HTR-8/SVneo (cell line): ENCODE results near the gene RRAGC.
"Not testable (repeated sequence)": the region's sequence is repeated elsewhere in the genome, so short reads cannot be mapped to it uniquely, and the experiment has no call there.

Experiments used
- DNase-seq: peaks from one replicate; pipeline ENCODE4 v3.0.0; 2011; ENCODE audit warnings: low spot score, mixed read lengths; ENCODE audit not compliant: insufficient read length
- FAIRE-seq: peaks from 2 replicates; lab custom pipeline; 2011; peaks lifted over from hg19 to GRCh38; lab: Jason Lieb, UNC

Gene RRAGC

GRCh38 chr1:38860454-38860795, 853 bp upstream of the RRAGC start:
- DNase-seq (no peak), FAIRE-seq (no peak)

- DNase-seq (peak; percentile 41), FAIRE-seq (no peak)
Observed at GRCh38 chr1:38858833-38859560, 575 bp downstream of the RRAGC start.

DNA sequence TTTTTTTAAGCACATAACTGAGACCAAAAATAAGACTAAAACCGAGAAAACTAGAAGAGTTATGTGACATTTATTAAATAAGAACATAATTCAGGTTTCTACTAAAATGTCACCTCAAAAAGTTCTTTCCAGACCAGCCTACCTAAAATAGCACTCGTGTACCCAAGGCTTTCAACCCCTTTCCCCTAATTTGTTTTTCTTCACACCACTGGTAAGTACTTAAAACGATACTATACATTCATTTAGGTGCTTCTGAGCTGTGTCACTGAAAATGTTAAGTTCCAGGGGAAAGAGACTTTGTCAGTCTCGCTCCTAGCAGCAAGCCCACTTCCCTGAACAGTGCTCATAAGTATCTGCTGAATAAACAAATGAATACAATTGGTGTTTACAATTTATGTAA, 6.8 kb downstream of the RRAGC start:
- DNase-seq (no peak), FAIRE-seq (no peak)

DNA sequence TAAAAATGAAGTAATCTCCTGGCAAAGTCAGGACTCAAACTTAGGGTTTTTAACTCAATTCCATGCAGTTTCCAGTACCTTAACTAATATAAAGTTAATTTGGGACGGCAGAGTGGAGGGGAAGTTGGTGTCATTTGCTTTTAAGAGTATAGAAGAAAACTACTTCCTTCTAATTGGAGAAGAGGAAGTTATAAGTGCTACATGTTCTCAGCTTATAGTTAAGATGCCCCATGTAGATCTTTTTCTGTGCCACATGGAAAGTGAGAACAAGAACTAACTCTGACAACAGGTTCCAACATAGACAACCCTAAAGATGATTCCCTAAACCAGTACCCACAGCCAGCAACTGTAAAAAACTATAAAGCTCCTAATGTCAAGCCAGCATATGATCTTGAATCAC, 11.5 kb downstream of the RRAGC start:
- no peak for DNase-seq
- no peak for FAIRE-seq

GRCh38 chr1:38846210-38846609, 13.4 kb downstream of the RRAGC start:
- no peak for FAIRE-seq
- no peak for DNase-seq

DNA sequence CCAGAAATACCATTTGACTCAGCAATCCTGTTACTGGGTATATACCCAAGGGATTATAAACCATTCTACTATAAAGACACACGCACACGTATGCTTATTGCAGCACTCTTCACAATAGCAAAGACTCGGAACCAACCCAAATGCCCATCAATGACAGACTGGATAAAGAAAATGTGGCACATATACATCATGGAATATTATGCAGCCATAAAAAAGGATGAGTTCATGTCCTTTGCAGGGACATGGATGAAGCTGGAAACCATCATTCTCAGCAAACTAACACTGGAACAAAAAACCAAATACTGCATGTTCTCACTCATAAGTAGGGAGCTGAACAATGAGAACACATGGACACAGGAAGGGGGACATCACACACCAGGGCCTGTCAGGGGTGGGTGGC, 14.5 kb downstream of the RRAGC start:
- DNase-seq, FAIRE-seq: not testable (repeated sequence)

DNA sequence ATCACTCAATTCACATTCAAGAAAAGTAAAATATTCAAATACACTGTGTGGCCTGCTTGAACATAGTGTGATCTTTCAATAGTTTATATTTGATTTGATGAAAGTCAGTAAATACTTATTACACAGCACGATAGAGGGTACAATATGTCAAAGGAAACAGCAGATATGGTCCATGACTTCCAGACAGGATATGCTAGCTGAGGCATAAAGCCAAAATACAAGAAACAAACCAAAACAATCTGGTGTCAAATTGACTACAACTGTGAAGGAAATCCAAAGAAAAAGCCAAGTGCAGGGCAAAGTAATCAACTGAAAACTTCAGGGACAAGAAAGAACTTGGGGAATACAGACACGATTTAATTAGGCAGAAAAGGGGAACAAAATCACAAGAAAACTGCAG, 19.3 kb downstream of the RRAGC start:
- no peak for FAIRE-seq

GRCh38 chr1:38839363-38839762, 20.2 kb downstream of the RRAGC start:
- no peak for DNase-seq
- no peak for FAIRE-seq

More for the DNA sequence above, 19.3 kb downstream of the RRAGC start:
- no peak for DNase-seq

GRCh38 chr1:38836316-38836715, 23.3 kb downstream of the RRAGC start:
- not testable (repeated sequence) for DNase-seq, FAIRE-seq

DNA sequence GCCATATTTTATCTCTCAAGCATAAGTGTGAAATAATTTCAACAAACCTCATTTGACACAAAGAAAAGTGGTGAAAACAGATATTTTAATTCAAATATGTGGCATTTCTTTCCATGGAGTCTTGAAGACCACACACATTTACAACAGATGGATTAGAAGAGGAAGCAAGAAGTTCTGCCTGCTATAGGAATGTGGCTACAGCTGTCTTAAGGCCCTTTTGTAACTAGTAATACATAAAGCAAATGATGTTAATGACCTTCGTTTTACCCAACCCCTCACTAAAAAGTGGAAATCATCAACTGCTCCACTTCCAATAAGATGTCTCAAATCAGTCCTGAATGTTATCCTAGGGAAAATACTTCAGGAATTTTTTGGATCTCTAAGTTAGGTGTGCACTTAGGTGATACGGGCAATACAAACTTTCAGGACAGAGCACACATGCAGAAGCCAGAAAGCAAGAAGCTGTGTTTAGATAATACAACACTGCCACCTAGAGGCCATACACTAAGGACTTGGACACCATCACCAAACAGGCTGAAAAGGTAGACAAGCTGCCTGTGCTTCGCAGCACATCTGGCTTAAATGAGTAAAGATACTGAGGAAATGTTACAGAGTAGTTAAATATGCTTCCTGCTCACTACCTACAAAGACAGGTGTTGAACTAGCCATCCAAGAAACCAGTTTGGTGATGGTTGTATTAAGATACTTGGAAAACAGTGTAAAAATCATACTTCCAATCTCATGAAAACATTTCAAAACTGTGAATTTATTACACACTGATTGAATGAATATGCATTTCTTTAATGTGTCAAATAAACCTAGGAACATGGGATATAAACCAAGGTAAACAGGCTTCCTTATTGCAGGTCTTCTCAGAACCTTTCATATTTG, 24.4 kb downstream of the RRAGC start:
- FAIRE-seq (peak; percentile 55), DNase-seq (peak; percentile 62)

DNA sequence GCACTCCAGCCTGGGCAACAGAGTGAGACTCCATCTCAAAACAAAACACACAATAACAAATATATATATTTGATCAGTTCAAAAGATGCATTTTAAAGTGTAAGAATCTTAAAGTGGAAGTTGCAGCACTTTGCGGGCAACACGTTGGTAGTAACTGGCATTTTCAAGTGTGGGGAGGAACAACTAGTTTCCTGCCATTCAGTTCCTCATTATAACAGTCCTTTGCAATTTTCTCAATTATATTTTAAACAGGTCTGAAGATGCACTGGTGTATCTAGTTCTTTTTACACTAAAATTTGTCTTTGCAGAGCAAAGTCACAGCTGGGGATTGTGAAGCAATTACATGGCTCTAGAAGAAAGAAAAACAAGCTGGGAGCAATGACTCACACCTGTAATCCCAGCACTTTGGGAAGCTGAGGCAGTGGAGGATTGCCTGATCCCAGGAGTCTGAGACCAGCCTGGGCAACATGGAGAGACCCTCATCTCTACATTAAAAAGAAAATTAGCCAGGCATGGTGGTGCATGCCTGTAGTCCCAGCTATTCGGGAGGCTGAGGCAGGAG, 25.3 kb downstream of the RRAGC start:
- FAIRE-seq (no peak), DNase-seq (no peak)

DNA sequence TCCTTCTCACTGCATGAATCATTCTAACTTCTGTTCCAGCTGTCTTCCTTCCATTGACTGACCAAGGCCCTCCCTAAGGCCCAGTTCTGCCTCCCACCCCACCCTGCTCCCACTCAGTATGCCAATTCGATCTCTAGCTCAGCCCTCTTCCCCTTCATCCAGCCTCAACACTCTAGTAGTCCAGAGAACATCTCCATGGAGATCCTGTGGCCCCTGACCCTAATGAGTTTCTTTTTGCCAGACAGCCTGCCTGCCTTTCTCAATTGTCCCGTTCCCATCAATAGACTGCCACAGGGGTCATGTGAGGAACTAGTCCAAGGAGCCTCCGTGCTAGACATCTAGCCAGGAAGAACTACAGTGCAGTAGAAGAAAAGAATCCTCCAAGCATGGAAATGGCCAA, 26.4 kb downstream of the RRAGC start:
- DNase-seq, result no peak
- no peak for FAIRE-seq

DNA sequence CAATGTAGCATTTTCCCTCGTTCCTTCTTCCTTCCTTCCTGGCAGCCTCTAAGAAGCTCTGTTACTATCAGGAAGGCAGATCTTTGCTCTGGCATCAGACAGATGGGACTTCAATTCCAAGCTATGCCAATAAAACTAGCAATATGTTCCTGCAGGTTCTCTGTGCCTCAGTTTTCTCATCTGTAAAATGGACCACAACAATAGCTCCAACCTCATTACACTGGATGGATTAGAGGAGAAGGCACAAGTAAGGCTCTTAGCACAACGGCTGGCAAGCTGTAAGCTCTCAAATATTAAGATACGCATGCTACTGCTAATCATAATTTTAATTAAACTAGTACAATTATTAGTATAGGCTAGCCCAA, 27.2 kb downstream of the RRAGC start:
- FAIRE-seq (no peak), DNase-seq (no peak)

DNA sequence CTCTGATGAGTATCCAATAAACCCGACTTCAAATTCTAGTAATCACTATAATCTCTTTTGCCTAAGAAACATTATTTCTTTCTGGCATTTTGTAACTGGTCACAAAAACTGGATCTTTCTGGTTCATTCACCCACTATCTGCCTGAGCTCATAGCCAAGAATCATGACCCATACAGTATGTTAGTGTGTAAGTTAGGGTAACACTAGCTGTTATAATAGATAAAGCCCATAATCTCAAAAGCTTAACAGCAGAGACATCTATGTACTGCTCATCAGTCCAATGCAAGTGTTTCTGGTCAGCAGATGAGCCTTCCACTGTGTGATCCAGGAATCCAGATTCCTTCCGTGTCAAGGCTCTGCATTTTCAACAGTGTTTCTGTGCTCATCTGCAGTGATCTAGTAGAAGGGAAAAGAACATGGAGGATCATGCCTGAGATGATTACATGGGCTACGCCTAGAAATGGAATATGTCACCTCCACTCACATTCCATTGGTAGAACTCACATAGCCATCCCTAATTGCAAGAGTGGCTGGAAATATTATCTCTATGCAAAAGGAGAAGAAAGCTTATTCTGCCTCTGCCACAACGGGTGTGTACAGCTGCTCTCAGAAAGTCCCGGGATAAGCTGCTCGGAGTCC, 27.7 kb downstream of the RRAGC start:
- no peak for DNase-seq
- no peak for FAIRE-seq

GRCh38 chr1:38829368-38829767, 30.2 kb downstream of the RRAGC start:
- FAIRE-seq (no peak), DNase-seq (no peak)

DNA sequence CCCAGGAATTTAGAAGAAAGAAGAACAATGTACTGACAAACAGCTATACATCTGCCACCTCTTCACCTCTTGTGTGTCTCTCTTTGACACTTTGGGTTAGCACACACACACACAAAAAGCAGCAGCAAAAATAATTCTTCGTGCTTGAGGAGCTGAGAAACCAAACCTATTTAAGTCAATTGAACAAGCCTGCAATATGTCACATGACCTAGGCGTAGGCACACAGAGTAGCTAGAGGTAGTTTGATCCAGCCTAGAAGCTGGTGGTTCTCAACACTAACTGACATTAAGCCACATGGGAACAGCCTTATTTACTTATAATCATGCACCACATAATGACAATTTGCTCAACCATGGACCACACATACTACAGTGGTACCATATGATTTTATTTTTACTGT, 32.3 kb downstream of the RRAGC start:
- FAIRE-seq (no peak), DNase-seq (no peak)

GRCh38 chr1:38826886-38827285, 32.7 kb downstream of the RRAGC start:
- FAIRE-seq (no peak), DNase-seq (no peak)

DNA sequence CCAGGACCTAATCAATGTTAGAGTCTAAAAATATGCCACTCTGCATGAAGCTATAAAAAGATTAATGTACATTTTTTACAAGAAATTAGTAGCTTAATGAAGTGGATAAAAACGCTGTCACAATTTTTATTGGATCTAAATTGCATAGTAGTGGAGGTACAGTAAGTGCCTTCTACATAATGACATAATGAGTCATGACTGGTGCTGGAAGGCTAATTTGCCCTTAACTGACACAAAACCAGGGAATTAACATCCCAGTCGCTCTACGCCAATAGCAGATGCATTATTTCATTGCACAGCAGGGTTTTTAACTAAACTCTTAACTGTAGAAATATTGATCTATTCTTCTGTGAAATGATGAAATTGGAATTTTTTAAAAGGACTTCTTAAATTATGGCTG, 33.3 kb downstream of the RRAGC start:
- no peak for FAIRE-seq
- DNase-seq, result no peak

DNA sequence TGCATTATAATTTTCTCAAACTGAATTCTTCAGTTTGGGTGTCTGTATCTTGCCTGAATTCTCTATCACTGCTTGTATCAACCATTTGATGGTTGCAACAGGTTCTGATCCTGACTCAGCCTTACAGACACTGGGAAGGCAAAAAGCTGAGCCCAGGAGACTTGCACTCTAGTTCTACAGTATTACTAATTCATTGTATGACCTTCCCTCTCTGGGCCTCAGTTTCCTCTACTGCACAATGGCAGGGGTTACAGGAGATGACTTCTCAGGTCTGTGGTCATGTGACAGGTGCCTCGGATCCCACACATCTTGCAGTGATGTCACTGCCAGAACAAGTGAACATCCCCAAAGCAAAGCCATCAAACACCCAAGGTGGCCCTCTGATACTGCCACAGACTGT, 38.7 kb downstream of the RRAGC start:
- FAIRE-seq (no peak), DNase-seq (no peak)

DNA sequence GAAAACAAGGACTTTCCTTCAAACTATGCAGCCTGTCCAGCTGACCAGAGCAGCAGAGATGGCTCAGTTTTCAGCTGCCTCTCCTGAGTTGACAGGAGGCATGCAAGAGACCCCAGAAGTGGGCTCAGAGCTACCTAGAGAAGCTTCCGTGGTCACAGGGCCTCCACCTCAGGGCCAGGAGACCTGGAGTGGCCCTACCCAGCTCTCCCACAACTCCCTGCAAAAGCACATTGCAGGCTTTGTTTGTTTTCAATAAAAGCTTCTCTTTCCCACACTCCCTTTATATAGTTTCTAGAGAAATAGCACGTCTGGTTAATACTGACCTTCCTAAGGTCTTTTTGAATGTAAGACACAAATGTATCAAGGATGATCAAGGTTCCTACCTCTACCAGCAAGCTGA, 40.1 kb downstream of the RRAGC start:
- no peak for FAIRE-seq

DNA sequence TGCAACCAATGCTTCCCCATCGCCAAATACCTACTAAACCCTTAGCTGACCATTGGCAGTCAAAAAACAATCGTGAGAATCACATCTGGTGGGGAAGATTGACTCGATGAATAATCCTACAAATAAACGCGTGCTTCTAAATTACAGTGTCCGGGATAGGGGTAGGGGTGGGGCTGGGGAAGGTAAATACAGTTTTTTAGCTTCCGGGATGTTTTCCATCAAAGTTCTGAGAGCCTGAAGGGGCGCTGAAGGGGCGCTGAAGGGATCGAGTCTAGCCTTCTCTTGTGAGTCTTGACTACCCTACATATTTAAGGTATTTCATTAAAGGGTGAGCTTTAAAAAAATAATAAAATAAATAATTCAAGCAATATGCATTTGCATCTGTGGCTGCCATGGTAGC, 40.5 kb downstream of the RRAGC start:
- DNase-seq (no peak), FAIRE-seq (no peak)

More for the DNA sequence above, 40.1 kb downstream of the RRAGC start:
- no peak for DNase-seq
